Activated CD8-positive, alpha-beta memory T cell treated with anti-CD3 and anti-CD28 coated beads, Interleukin-2, amount 50 U/mL, for 1 hour (primary cell): ENCODE data around the gene SS18L1.

ENCODE experiments used
- DNase-seq: peaks from one replicate; pipeline ENCODE4 v3.0.0-alpha.2; 2020; ENCODE audit errors: extremely low read depth

SS18L1 gene

DNA sequence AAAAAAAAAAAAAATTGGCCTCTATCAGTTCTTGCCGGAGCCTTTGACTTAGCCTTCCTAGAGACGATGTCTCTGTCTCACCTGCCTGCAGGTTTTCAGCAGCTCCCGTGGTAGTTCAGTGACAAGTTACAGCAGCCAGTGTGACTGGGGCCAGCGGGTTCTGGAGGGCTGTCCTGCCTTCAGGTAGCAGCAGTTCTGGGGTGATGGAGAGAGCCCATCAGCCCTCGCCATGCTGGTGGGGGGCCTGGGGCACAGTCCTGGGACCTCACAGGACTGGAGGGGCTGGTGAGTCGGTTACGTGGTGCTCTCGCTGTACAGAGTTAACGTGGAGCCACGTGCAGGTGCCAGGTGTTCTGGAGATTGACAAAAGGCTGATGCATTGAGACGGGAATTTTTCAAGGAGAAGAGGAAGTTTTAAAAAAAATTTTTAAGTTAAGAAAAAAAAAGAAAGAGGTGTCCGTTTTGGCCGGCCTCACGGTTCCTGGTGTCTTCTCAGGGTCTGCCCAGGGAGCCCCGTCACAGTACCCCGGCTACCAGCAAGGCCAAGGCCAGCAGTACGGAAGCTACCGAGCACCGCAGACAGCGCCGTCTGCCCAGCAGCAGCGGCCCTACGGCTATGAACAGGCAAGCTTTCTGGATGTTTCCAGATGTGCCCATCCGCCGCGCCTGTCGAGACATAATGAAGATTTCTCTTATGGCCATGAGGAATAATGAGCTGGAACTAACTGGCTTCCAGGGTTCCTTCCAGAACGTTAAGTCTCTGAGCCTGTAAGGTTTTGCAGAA, 30.6 kb downstream of the SS18L1 start:
- DNase-seq = no peak

DNA sequence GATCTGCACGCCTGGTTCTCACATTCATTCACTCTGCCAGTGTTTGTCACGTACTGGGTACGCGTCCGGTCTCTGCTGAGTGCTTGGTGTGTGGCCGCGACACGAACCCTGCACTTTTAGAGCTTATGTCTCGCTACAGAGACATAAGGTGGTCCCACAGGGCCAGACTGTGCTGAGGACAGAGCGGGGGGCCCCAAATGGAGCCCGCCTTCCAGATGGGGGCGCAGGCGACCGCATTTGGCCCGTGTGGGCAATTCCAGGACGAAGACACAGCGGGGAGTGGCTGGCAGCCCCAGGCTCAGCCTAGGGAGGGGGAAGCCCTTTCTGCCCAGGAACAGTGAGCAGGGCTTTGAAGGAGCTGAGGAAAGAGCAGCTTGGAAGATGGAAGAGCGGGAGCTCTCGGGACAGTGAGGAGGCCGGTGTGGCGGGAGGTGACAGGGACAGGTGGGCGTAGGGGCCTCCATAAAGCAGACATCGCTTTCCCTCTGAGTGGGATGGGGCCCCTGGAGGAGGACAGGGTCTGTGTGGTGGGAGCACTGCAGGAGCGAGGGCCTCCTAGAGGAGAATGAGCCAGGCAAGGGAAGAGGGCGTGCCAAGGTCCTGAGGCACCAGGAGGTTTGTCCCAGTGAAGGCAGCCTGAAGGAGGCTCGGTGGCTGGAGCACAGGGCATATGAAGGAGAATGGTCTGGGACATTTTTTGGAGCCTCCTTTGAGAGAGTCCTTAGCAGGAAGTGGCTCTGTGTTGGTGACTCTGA, 31.5 kb downstream of the SS18L1 start:
- no peak for DNase-seq

DNA sequence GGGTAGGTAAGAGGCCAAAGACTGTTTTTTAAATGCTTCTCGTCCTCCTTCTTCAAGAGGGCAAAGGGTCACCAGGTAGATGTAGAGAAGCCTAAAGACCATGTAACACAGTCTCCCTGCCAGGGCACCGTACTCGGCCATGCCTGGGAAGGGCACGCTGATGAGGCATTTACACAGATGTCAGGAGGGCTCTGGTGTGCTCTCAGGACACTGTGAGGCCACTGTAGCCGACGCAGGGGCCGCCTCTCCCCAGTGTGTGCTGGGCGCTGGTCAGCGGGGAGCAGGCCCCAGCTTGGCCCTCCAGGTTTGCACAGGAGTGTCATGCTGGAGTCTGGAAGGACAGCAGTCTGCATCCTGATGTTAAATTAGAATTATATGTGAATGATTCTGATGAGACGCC, 32.1 kb downstream of the SS18L1 start:
- DNase-seq = no peak

DNA sequence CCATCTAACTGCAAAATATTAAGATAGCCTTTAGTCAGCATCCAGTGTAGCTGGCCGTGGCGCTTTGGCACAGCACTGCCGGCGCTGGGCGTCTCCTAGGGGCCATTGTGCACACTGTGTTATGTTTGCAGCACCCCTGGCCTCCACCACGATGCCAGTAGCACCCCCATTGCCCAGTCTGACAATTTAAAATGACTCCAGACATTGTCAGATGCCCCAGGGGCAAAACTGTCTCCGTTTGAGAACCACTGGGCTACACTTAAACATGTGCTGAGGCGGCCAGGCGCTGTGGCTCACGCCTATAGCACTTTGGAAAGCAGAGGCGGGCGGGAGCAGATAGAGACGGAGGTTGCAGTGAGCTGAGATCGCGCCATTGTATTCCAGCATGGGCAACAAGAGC, 33.3 kb downstream of the SS18L1 start:
- DNase-seq = no peak

GRCh38 chr20:62177307-62177706, 33.7 kb downstream of the SS18L1 start:
- no peak for DNase-seq

GRCh38 chr20:62178316-62179161, 35.0 kb downstream of the SS18L1 start:
- no peak for DNase-seq

DNA sequence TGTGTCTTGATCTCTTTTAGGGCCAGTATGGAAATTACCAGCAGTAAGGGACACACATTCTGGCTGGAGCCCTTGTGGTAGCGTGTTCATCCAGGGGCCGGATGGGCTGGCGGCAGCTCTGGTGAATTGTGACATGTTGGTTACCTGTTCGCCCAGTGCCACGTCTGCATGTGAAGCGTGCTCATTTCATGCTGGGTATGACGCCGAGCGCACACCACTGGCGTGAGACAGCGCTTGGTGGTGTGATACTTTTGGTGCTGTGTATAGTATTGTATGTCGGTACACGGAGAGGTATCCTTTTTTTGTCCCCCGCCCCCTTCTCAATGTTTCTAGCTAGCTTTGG, 35.6 kb downstream of the SS18L1 start:
- DNase-seq = no peak

- DNase-seq = no peak
Measured at GRCh38 chr20:62181808-62182207, 38.2 kb downstream of the SS18L1 start.

DNA sequence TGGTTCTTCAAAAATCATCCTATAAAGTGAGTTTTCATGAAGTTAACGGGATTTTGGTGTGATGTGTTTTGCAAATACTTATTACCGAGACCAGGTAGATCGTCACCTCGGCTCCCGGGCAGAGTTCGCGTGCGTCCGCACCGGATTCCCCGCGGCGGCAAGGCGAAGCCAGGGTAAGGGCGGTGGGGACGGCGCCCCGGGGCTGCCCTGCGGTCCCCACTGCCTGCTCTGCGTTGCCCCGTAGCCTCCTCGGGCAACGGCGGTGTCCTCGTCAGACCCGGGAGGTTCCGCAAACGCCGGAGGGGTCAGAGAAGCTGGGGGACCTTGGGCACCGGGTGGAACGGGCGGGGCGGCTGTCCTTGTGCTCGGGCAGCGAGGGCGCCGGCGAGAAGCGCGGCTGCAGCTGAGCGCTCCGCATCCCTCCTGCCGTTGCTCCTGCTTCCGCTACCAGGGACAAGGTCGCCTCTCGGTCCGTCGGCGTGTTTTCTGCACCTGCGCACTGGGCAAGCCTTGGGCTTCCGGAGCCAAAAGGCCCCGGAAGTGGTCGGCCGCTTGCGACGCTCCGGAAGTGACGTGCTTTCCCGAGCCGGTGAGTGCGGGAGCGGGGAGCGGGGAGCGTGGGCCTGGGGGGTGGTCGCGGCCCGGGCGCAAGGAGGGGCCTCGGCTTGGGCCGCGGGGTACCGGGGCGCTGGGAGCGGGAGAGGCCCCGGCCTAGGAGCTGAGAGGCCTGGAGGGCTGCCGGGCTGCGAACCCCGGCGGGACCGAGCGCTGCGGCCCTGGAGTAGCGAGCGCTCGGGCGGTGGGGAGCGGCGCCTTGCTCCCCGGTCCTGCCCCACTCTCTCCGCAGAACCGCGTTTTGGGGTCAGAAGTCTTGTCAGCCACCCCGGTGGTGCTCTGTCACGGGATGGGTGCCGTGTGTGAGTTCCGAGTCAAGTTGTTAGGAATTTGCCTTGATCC, 39.2 kb downstream of the SS18L1 start, which contains the start of gene MTG2:
TSS of gene MTG2 (plus strand) at position 560 of the 957 bp plus-strand sequence. CDS start 10,393 bp downstream, outside the sequence.
- DNase-seq = peak; percentile 91

DNA sequence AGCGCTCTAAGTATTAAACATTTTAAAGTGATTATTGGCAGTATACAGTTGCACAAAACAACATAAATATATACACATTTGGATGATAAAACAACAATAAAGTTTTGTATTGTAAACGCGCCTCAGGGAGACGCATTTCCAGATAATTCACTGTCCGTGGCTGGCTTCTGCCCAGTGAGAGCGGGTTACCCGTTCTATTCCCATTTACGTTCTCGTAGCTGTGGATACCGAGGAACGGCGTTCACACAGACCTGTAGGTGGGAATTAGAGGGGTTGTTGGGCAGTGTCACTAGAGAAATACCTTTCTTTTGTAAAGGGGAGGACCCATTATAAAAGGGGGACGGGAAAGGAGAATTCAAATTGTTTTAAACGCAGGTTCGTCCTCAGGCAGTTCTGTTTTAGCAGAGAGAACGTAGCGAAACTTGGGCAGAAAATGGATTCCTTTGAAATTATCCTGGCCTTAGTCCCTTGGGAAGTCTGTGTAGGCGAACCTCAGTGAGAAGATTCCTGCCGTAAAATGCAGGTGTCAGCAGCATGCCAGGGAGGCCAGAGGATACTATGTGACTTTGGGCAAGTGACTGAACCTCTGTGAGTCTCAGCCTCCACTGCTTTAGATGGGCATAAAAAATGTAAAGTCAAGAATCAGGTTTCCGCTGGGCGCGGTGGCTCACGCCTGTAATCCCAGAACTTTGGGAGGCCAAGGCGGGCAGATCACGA, 40.0 kb downstream of the SS18L1 start:
- no peak for DNase-seq

DNA sequence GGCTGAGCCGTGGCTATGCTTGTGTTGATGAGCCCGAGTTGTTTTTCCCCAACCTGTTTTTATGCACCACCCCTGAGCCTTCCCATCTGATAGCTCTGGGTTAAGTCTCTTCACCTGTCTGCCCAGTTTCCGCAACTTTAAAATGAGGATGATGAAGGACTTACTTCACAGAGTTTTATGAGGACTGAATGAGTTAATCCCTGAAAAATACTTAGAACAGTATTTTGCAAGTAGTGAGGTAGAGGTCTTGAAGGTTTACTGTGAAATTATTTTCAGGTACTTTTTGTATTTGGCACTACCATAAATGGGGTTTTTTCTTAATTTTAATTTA, 42.5 kb downstream of the SS18L1 start:
- no peak for DNase-seq

DNA sequence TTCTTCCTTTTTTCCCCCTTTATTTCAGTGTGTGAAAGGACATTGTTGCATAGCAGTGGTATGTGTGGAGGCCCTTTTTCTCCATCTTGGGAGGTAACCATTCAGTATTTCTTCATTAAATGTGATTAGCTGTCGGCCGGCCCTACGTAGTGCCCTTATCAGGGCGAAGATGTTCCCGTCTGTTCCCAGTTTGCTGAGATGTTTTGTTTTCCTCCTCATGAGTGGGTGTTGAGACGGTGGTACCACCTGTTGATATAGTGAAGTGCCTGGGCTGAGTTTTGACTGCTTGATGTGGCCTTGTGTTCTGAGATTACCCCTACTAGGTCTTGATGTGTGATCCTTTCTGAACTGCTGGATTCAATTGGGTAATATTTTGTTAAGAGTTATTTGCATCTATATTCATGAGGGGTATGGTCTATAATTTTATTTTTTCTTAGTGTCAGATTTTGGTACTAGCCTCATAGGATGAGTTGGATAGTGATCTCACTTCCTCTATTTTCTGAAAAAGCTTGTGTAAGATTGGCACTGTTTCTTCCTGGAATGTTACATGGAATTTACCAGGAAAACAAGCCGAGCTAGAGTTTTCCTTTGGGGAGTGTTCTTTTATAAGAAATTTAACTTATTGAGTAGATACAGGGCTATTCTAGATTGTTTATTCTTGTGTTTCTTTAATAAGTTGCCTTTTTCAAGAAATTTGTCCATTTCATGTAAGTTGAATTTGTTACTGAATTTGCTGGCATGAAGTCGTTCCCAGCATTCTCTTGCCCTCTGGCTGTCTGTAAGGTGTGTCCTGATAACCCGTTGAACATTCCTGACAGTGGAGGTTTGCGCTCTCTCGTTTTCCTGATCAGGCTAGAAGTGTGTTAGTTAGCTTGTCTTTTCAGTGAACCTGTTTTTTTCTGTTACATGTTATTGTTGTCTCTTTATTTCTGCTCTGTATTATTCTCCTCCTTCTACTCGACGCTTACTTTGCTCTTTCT, 43.6 kb downstream of the SS18L1 start:
- DNase-seq = no peak

DNA sequence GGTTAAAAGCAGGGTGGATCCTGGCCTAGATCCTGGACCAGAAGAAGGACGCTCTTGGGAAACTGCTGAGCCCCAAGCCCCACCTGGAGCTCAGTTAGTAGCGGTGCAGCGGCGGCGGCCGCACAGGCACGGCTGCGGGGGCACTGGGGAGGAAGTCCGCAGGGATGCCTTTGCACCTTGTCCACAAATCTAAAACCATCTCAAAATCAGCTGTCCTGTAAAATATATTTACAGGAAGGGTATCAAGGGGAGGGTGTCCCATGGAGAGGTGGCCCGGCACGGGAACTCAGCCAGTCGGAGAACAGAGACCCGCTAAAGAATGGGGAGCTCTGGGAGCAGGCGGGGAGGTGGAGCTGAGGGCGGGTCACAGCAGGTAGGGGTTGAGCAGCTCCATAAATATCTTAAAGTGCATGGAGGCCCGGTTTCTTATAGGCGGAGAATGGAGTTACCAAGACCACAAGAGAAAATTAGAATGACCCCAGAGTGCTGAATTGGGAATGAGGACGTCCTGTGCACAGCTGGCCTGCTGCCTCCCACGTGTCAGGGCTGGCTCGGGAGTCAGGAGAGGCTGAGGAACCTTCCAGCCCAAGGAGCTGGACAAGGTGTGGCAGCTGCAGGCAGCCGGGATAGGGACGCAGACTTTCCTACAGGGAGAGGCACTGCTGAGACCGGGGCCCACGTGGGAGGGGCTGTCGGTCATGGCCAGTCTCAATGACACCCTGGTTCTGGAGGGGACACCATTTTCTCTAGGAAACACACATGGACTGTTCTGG, 47.3 kb downstream of the SS18L1 start:
- no peak for DNase-seq

- no peak for DNase-seq
Measured at GRCh38 chr20:62191781-62192559, 48.4 kb downstream of the SS18L1 start.

DNA sequence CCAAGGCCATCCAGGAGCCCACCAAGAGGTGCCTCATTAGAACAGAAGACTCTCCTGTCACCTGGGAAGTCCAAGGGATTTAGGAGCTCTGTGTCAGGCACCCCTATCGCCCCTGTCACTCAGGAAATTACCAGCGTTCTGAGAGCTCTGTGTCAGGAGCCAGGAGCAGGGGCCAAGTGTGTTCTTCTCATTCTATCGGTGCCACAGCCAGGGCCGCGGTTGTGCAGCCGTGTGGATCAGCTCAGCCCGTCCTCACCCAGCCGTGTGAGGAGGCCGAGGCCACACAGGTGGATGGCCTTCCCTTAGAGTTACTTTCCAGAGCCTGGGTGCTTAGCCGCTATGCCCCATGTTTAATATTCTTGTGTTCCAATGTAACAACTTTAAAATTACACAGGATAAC, 49.1 kb downstream of the SS18L1 start:
- no peak for DNase-seq

DNA sequence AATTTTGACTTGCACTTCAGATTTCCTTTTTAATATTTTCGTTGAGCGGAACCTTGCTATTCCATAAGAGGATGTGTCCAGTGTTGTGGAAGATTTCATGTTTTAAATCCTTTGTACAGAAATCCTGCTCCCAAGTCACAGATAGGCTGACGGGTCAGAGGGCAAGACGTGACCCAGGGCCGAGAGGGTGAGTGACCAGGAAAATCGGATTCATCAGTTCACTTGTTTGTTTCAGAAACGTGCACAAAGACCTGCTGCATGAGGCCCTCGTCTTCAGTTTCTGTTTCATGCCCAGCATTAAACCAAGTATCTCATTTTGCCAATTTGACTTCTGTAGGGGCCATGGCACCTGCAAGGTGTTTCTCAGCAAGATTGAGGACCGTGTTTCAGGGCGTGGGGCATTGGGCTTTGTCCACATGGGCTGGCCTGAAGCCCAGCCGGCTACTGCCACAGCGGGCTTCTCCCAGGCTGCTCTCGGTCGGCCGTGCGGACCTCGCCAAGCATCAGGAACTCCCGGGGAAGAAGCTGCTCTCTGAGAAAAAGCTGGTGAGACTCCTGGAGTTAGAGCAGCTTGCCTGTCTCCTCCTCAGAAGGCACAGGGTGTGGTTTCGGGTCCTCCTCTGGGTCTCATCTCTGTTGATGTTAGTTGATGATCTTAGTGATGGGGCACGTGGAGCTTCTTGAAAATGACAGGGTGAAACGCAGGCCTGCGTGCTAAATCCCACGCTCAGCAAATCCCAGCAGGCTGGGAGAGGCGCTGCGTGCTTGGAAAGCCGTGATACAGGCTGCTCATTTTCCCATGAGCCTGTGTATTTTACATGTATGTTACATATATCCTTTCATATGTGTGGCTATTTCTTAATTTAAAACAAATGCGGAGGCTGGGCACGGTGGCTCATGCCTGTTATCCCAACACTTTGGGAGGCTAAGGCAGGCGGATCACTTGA, 49.8 kb downstream of the SS18L1 start:
- DNase-seq = no peak

DNA sequence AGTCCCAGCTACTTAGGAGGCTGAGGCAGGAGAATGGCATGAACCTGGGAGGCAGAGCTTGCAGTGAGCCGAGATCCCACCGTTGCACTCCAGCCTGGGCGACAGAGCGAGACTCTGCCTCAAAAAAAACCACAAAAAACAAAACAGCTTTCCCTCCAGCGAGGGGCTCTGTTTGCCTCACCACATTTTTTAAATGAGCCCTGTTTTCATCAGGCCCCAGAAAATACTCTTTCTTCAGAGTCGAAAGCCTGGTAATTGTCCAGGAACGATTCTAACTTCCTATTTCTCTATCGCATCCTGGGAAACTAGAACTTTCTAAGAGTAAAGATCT, 51.5 kb downstream of the SS18L1 start:
- DNase-seq = no peak
